B cell (primary cell): Measurements from ENCODE around the gene ZSCAN2. TPM values are rescaled to one million over a fixed set of nuclear protein-coding genes. Genes with fewer than 3 reads are reported as not detected.

ENCODE experiments used
- ATAC-seq: fragments of 200-7000 bp; cut with Tn5 transposase; one replicate; pipeline ENCODE4 v1.10.0; 2021; ENCODE audit warnings: low read depth, mild to moderate bottlenecking, moderate number of reproducible peaks, moderate library complexity
- CTCF ChIA-PET: fragments of 350-600 bp; sonication (Branson Sonifier 250); formaldehyde crosslinking; loops from one replicate; lab custom pipeline; 2021; ENCODE audit warnings: antibody characterized with exemption, inconsistent platforms; lab: Charles Lee
- POLR2A ChIA-PET: fragments of 350-600 bp; sonication (Branson Sonifier 250); formaldehyde crosslinking; loops from one replicate; lab custom pipeline; 2021; ENCODE audit warnings: antibody characterized with exemption; lab: Charles Lee
- DNase-seq: peaks from one replicate; pipeline ENCODE4 v3.0.0; 2013
- H2AFZ ChIP-seq: 2 replicates; pipeline ENCODE4 v1.6.1; 2012; ENCODE audit warnings: mild to moderate bottlenecking, low read depth, low read length; ENCODE audit not compliant: insufficient read depth, poor library complexity, severe bottlenecking
- H3K27ac ChIP-seq, 2 donors: 1 replicate in 1 of 2; 2 replicates in 1 of 2; pipeline ENCODE4 v1.5.1; 2012 to 2013; ENCODE audit warnings: low read length in 2 of 2, mild to moderate bottlenecking in 2 of 2, moderate library complexity in 1 of 2
- H3K27me3 ChIP-seq, 4 experiments: fragments of 200-600 bp in 1 of 4; sonication (generic) in 1 of 4; replicated peaks in 1 of 4; 1 replicate in 2 of 4; 2 replicates in 2 of 4; pipeline versions ENCODE4 v1.6.1 to v1.7.0; 2013 to 2016; ENCODE audit warnings: low read length in 3 of 4, mild to moderate bottlenecking in 2 of 4, mixed read lengths in 1 of 4, moderate library complexity in 1 of 4; ENCODE audit not compliant: insufficient read depth in 4 of 4, control insufficient read depth in 3 of 4; ENCODE audit errors: control extremely low read depth in 1 of 4
- H3K36me3 ChIP-seq, 2 experiments: replicated peaks in 1 of 2; 1 replicate in 1 of 2; 2 replicates in 1 of 2; pipeline versions ENCODE4 v1.6.1 to v1.7.1; 2013; ENCODE audit warnings: low read length in 1 of 2; ENCODE audit not compliant: insufficient read depth in 2 of 2, control insufficient read depth in 1 of 2; ENCODE audit errors: control extremely low read depth in 1 of 2, extremely low read depth in 1 of 2
- H3K4me1 ChIP-seq, 2 donors: fragments of 200-600 bp in 1 of 2; sonication (generic) in 1 of 2; 1 replicate in 1 of 2; 2 replicates in 1 of 2; pipeline versions ENCODE4 v1.5.1 to v1.6.1; 2013 to 2017; ENCODE audit warnings: low read length in 2 of 2; ENCODE audit not compliant: control insufficient read depth in 2 of 2, insufficient read depth in 2 of 2
- H3K4me2 ChIP-seq: replicated peaks from 2 replicates; pipeline ENCODE3; 2012; ENCODE audit warnings: mild to moderate bottlenecking, low read depth, low read length; ENCODE audit not compliant: poor library complexity, severe bottlenecking
- H3K4me3 ChIP-seq, 5 experiments: fragments of 200-600 bp in 1 of 5; sonication (generic) in 1 of 5; 1 replicate in 3 of 5; 2 replicates in 2 of 5; pipeline versions ENCODE4 v1.5.1 to v1.7.0; 2011 to 2016; ENCODE audit warnings: low read length in 4 of 5, mild to moderate bottlenecking in 4 of 5, low read depth in 2 of 5, control low read depth in 1 of 5, moderate library complexity in 1 of 5; ENCODE audit not compliant: insufficient read depth in 1 of 5; ENCODE audit errors: control extremely low read depth in 1 of 5, extremely low read depth in 1 of 5
- H3K79me2 ChIP-seq: fragments of 200-600 bp; sonication (generic); one replicate; pipeline ENCODE4 v1.6.0; 2016; ENCODE audit warnings: low read length; ENCODE audit not compliant: control insufficient read depth, insufficient read depth
- H3K9ac ChIP-seq: fragments of 200-600 bp; sonication (generic); 2 replicates; pipeline ENCODE4 v1.6.1; 2017; ENCODE audit warnings: mild to moderate bottlenecking, low read length, moderate library complexity
- H3K9me3 ChIP-seq, 3 donors: one replicate each; pipeline versions ENCODE4 v1.6.1 to v1.7.1; 2013; ENCODE audit warnings: low read length in 2 of 3; ENCODE audit not compliant: control insufficient read depth in 2 of 3, insufficient read depth in 1 of 3; ENCODE audit errors: control extremely low read depth in 1 of 3
- H4K20me1 ChIP-seq: 2 replicates; pipeline ENCODE4 v1.6.0; 2012; ENCODE audit warnings: mild to moderate bottlenecking, low read length; ENCODE audit not compliant: insufficient read depth, control insufficient read depth, poor library complexity, severe bottlenecking
- H3K27ac Mint-ChIP-seq: one replicate; pipeline ENCODE4 v1.8.0; 2021; ENCODE audit warnings: mixed read lengths
- H3K27me3 Mint-ChIP-seq: one replicate; pipeline ENCODE4 v1.8.0; 2021; ENCODE audit warnings: mixed read lengths
- H3K4me1 Mint-ChIP-seq: one replicate; pipeline ENCODE4 v1.8.0; 2021; ENCODE audit warnings: mixed read lengths
- H3K4me3 Mint-ChIP-seq: one replicate; pipeline ENCODE4 v1.8.0; 2021; ENCODE audit warnings: mixed read lengths
- H3K9me3 Mint-ChIP-seq: one replicate; pipeline ENCODE4 v1.8.0; 2022; ENCODE audit warnings: mixed read lengths; ENCODE audit not compliant: insufficient read depth
- CTCF ChIP-seq: fragments of 200-600 bp; IDR thresholded peaks from one replicate; pipeline ENCODE4 v1.8.0; 2022; ENCODE audit warnings: antibody characterized with exemption, mild to moderate bottlenecking
- EZH2 ChIP-seq: IDR thresholded peaks from 2 replicates; pipeline ENCODE4 v1.6.1; 2012; ENCODE audit warnings: borderline replicate concordance, low read depth, mild to moderate bottlenecking, moderate library complexity, low read length; ENCODE audit not compliant: insufficient read depth, poor library complexity, severe bottlenecking
- WGBS: methylation state at CpG from one replicate; pipeline ENCODE4 v1.1.5; 2013; ENCODE audit warnings: missing lambda C conversion rate; ENCODE audit not compliant: insufficient coverage; 5-methylcytosine and 5-hydroxymethylcytosine counted together
- intact Hi-C: fragments of 100-400 bp; cut with micrococcal nuclease; formaldehyde crosslinking; loops from one replicate; pipeline ENCODE4 v1.10.0; 2022
- polyA plus RNA-seq: library from polyadenylated mRNA; depleted of rRNA; stranded (reverse); fragments of >200 nt; gene quantifications from 2 replicates; pipeline ENCODE4 v1.2.3, GENCODE V29; 2012
- total RNA-seq, 2 donors: library from RNA; stranded (reverse); fragments of 120-200 nt in 1 of 2; gene quantifications; 1 replicate in 1 of 2; 2 replicates in 1 of 2; pipeline versions ENCODE4 v1.2.3 to v1.2.4, GENCODE V29; 2013 to 2022

The ZSCAN2 gene
- total and polyA plus RNA-seq, 2 donors (not counting 1 experiment from before 2014, with no cell fraction given) = 9.9 to 18.6 TPM

- Mint-ChIP-seq H3K4me1 (peaks cover 50% of the 10 kb centered on the region), H3K4me3 (peak overlapping the region; percentile 72), H3K27ac (peak overlapping the region; percentile 59), H3K9me3 (no peaks in the 10 kb centered on the region), H3K27me3 (no peaks in the 10 kb centered on the region)
- Histone ChIP-seq H3K27me3 (no peaks in the 10 kb centered on the region), H3K4me3 (peak overlapping the region in 2 of 5 experiments; percentile 6 to 30), H3K27ac (peak overlapping the region in 1 of 2 donors; percentile 12), H3K4me1 (peaks cover 14 to 30% of the 10 kb centered on the region in 2 donors), H3K79me2 (peaks cover 82% of the 10 kb centered on the region), H3K36me3 (peaks cover 8 to 13% of the 10 kb centered on the region in 2 experiments), H2AFZ (peak overlapping the region; percentile 31), H3K4me2 (peak overlapping the region; percentile 58), H3K9me3 (no peaks in the 10 kb centered on the region), H3K9ac (peak overlapping the region; percentile 49), H4K20me1 (peaks cover 15% of the 10 kb centered on the region)
- ChIA-PET POLR2A (interaction anchor here (0.6 kb wide), 1 partner anchor 14 kb away, joined by 9 read pairs; no protein-coding TSS in a partner anchor), CTCF (interaction anchor here (1.2 to 1.6 kb wide), 4 partner anchors 13 to 324 kb away, joined by 3 to 6 read pairs (median 4); partner anchors contain the start of gene WDR73)
- ATAC-seq = no peak
- DNase-seq = no peak
- no peak for TF ChIP-seq CTCF
- TF ChIP-seq EZH2 = no peak
- WGBS = 79% methylated on average over 15 of the region's 19 CpGs
- intact Hi-C loops = no loop called here
Observed at GRCh38 chr15:84604826-84605553, 4.2 kb downstream of the ZSCAN2 start.

GRCh38 chr15:84605554-84605882 is 4.7 kb downstream of the ZSCAN2 start:
- POLR2A ChIA-PET = interaction anchor here (0.6 kb wide), 1 partner anchor 13 kb away, joined by 9 read pairs; no protein-coding TSS in a partner anchor
- H3K9ac ChIP-seq = peak overlapping the region; percentile 49
- H3K36me3 ChIP-seq = peaks cover 8 to 13% of the 10 kb centered on the region in 2 experiments
- H3K4me3 ChIP-seq = no peak overlapping the region
- ATAC-seq (no peak), DNase-seq (no peak)
- H3K9me3 ChIP-seq = no peaks in the 10 kb centered on the region
- H3K79me2 ChIP-seq = peaks cover 81% of the 10 kb centered on the region
- no peaks in the 10 kb centered on the region for H3K27me3 ChIP-seq
- peak overlapping the region; percentile 59 for H3K27ac Mint-ChIP-seq
- peak overlapping the region; percentile 31 for H2AFZ ChIP-seq
- peak overlapping the region in 1 of 2 donors; percentile 12 for H3K27ac ChIP-seq
- peaks cover 14 to 28% of the 10 kb centered on the region in 2 donors for H3K4me1 ChIP-seq
- H3K4me1 Mint-ChIP-seq = peaks cover 47% of the 10 kb centered on the region
- intact Hi-C loops = no loop called here
- TF ChIP-seq EZH2 (no peak), CTCF (no peak)
- H3K27me3 Mint-ChIP-seq = no peaks in the 10 kb centered on the region
- 11% methylated on average over 1 of the region's 2 CpGs for WGBS
- CTCF ChIA-PET = interaction anchor here (1.2 to 1.6 kb wide), 4 partner anchors 18 to 323 kb away, joined by 3 to 5 read pairs (median 3); partner anchors contain the start of gene WDR73
- H3K4me2 ChIP-seq = peak overlapping the region; percentile 58
- H3K4me3 Mint-ChIP-seq = peak overlapping the region; percentile 72
- peaks cover 15% of the 10 kb centered on the region for H4K20me1 ChIP-seq
- H3K9me3 Mint-ChIP-seq = no peaks in the 10 kb centered on the region
